T-cell (primary cell): ENCODE results near the gene GRID2. TPM values are rescaled to one million over a fixed set of nuclear protein-coding genes. Genes with fewer than 3 reads are reported as not detected.

ENCODE experiments used
- ATAC-seq, 4 experiments: fragments of 200-7000 bp in 3 of 4; fragments of 150-1000 bp in 1 of 4; cut with Tn5 transposase; replicated peaks in 1 of 4; 1 replicate in 3 of 4; 2 replicates in 1 of 4; pipeline ENCODE4 v1.10.0; 2021; ENCODE audit warnings: moderate library complexity in 3 of 4, mild to moderate bottlenecking in 2 of 4, moderate number of reproducible peaks in 1 of 4
- CTCF ChIA-PET, 2 donors: fragments of 300-600 bp; sonication (Branson Sonifier 250); formaldehyde crosslinking; loops; one replicate each; lab custom pipeline; 2022; ENCODE audit warnings: antibody characterized with exemption in 2 of 2; lab: Charles Lee
- POLR2A ChIA-PET, 2 donors: fragments of 300-600 bp; sonication (Branson Sonifier 250); formaldehyde crosslinking; loops; one replicate each; lab custom pipeline; 2022; ENCODE audit warnings: antibody characterized with exemption in 2 of 2; lab: Charles Lee
- DNase-seq, 35 experiments: peaks; one replicate each; pipeline versions ENCODE4 v3.0.0 to v3.0.0-alpha.2; 2013 to 2023
- H3K27ac ChIP-seq: one replicate; pipeline ENCODE4 v1.5.1; 2013; ENCODE audit warnings: low read length
- H3K27me3 ChIP-seq, 2 experiments: replicated peaks in 1 of 2; 1 replicate in 1 of 2; 2 replicates in 1 of 2; pipeline versions ENCODE4 v1.6.1 to v1.7.0; 2013; ENCODE audit warnings: low read length in 1 of 2, mixed read lengths in 1 of 2; ENCODE audit not compliant: control insufficient read depth in 2 of 2, insufficient read depth in 2 of 2; ENCODE audit errors: extremely low read depth in 1 of 2
- H3K36me3 ChIP-seq, 2 donors: 1 replicate in 1 of 2; 2 replicates in 1 of 2; pipeline versions ENCODE4 v1.6.1 to v1.7.0; 2013; ENCODE audit warnings: low read length in 1 of 2; ENCODE audit not compliant: control insufficient read depth in 2 of 2, insufficient read depth in 1 of 2; ENCODE audit errors: extremely low read depth in 1 of 2
- H3K4me1 ChIP-seq, 2 experiments: 1 replicate in 1 of 2; 2 replicates in 1 of 2; pipeline versions ENCODE4 v1.6.1 to v1.7.0; 2013; ENCODE audit warnings: low read length in 2 of 2, mixed read lengths in 1 of 2; ENCODE audit not compliant: insufficient read depth in 2 of 2, control insufficient read depth in 1 of 2; ENCODE audit errors: extremely low read depth in 1 of 2
- H3K4me3 ChIP-seq, 2 donors: 1 replicate in 1 of 2; 2 replicates in 1 of 2; pipeline versions ENCODE4 v1.5.1 to v1.7.0; 2013; ENCODE audit warnings: mild to moderate bottlenecking in 2 of 2, low read length in 1 of 2, moderate library complexity in 1 of 2; ENCODE audit not compliant: control insufficient read depth in 1 of 2; ENCODE audit errors: extremely low read depth in 1 of 2
- H3K9me3 ChIP-seq: 2 replicates; pipeline ENCODE4 v1.7.0; 2013
- H3K27ac Mint-ChIP-seq, 2 donors: one replicate each; pipeline ENCODE4 v1.8.0; 2020 to 2021; ENCODE audit warnings: mild to moderate bottlenecking in 2 of 2, mixed read lengths in 2 of 2
- H3K27me3 Mint-ChIP-seq, 2 donors: one replicate each; pipeline ENCODE4 v1.8.0; 2021 to 2022; ENCODE audit warnings: mixed read lengths in 2 of 2
- H3K36me3 Mint-ChIP-seq: one replicate; pipeline ENCODE4 v1.8.0; 2021; ENCODE audit warnings: mixed read lengths
- H3K4me1 Mint-ChIP-seq, 3 donors: one replicate each; pipeline ENCODE4 v1.8.0; 2020 to 2022; ENCODE audit warnings: mixed read lengths in 3 of 3, mild to moderate bottlenecking in 1 of 3
- H3K4me3 Mint-ChIP-seq, 3 donors: one replicate each; pipeline ENCODE4 v1.8.0; 2020 to 2022; ENCODE audit warnings: mild to moderate bottlenecking in 3 of 3, mixed read lengths in 3 of 3, moderate library complexity in 3 of 3
- H3K9me3 Mint-ChIP-seq, 3 donors: one replicate each; pipeline ENCODE4 v1.8.0; 2020 to 2022; ENCODE audit warnings: mixed read lengths in 3 of 3
- WGBS: methylation state at CpG from one replicate; pipeline ENCODE4 v1.1.5; 2013; ENCODE audit warnings: missing lambda C conversion rate; ENCODE audit not compliant: insufficient coverage; 5-methylcytosine and 5-hydroxymethylcytosine counted together
- total RNA-seq, 35 experiments: library from RNA in 6 of 35; stranded (reverse) in 6 of 35; fragments of 120-200 nt in 1 of 35; gene quantifications; one replicate each; pipeline versions ENCODE4 v1.2.1 to v1.2.4 and lab custom pipeline; 2013 to 2026

GRID2 gene
- total RNA-seq, 5 donors from 2014 or later (not counting 1 experiment from before 2014, with no cell fraction given), result 0.13 to 0.18 TPM; not detected in 3

DNA sequence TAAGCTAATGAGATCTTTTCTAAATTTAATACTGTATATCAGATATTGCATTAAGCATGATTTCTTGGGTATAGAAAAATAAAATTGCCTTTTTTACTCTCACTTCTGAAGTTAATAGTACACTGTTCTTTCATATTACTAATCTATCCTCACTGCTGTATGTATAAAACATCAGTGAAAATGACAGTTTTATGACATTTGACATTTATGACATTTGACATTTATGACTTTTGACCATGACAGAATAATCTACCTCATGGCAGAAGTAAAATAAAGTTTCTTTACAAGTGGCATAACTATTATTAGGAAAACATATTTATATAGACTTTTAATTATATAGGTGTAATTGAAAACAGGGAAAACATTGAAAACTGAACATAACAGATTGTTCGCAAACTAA is 13.3 kb downstream of the GRID2 start:
- H3K9me3 ChIP-seq, result no peaks in the 10 kb centered on the region
- H3K27me3 ChIP-seq, result no peaks in the 10 kb centered on the region
- POLR2A ChIA-PET, result no interaction called here
- DNase-seq (no peak), ATAC-seq (no peak)
- no peaks in the 10 kb centered on the region for H3K27me3 Mint-ChIP-seq
- no CpG with 5 or more reads among the region's 1 CpG for WGBS
- no peak overlapping the region for H3K27ac Mint-ChIP-seq
- no peaks in the 10 kb centered on the region for H3K4me1 Mint-ChIP-seq
- CTCF ChIA-PET, result interaction anchor here in 1 of 2 donors (0.6 kb wide), 1 partner anchor 47 kb away, joined by 5 read pairs; no protein-coding TSS in a partner anchor
- no peak overlapping the region for H3K4me3 ChIP-seq
- H3K36me3 Mint-ChIP-seq, result no peaks in the 10 kb centered on the region
- no peaks in the 10 kb centered on the region for H3K4me1 ChIP-seq
- H3K27ac ChIP-seq, result no peak overlapping the region
- no peak overlapping the region for H3K4me3 Mint-ChIP-seq
- no peaks in the 10 kb centered on the region for H3K36me3 ChIP-seq
- peaks cover 0 to 6% (median 2%) of the 10 kb centered on the region in 3 donors for H3K9me3 Mint-ChIP-seq

DNA sequence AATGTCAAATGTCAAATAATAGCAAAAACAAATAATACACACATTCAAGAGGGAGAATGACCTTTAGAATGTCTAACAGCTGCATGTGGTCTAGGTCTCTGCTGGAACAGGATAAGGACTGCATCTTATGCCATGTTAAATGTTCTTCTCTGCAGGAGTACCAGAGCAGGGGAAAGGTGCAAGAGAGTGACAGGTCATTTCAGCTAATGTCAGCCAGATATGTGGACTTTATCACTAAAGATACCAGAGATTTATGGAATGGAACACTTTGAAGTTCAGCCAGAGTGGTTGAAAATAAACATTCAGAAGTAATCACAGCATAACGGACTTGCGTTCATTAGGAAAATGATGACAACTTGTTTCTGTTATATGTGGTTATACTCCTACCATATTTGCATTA is 24.3 kb downstream of the GRID2 start:
- H3K27me3 Mint-ChIP-seq, result no peaks in the 10 kb centered on the region
- H3K9me3 ChIP-seq, result no peaks in the 10 kb centered on the region
- DNase-seq (no peak), ATAC-seq (no peak)
- no CpG with 5 or more reads among the region's 2 CpGs for WGBS
- H3K9me3 Mint-ChIP-seq, result peaks cover 4% of the 10 kb centered on the region in 3 donors
- H3K27ac Mint-ChIP-seq, result no peak overlapping the region
- no peaks in the 10 kb centered on the region for H3K36me3 ChIP-seq
- no peaks in the 10 kb centered on the region for H3K4me1 Mint-ChIP-seq
- no peak overlapping the region for H3K27ac ChIP-seq
- no peaks in the 10 kb centered on the region for H3K27me3 ChIP-seq
- H3K4me3 ChIP-seq, result no peak overlapping the region
- H3K36me3 Mint-ChIP-seq, result no peaks in the 10 kb centered on the region
- no peaks in the 10 kb centered on the region for H3K4me1 ChIP-seq
- no peak overlapping the region for H3K4me3 Mint-ChIP-seq
- ChIA-PET POLR2A (no interaction called here), CTCF (no interaction called here)

DNA sequence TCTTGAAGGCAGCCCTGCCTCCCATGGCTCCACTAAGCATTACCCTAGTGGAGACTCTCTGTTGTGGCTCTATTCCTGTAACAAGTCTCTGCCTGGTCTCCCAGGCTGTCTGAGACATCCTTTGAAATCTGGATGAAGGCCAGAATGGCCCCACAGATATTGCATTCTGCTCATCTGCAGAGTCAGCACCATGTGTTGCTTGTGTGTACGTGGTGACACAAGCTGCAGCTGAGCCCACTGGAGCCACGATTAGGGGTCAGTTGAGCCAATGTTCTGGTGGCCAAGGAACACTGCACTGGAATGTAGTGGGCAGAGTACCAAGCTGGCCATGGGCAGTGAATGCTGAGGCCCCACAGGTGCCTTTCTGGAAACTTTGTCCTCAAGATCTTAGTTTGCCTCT is 29.2 kb downstream of the GRID2 start:
- Histone ChIP-seq H3K4me3 (no peak overlapping the region), H3K9me3 (no peaks in the 10 kb centered on the region), H3K4me1 (no peaks in the 10 kb centered on the region), H3K27ac (no peak overlapping the region), H3K36me3 (no peaks in the 10 kb centered on the region), H3K27me3 (no peaks in the 10 kb centered on the region)
- Mint-ChIP-seq H3K9me3 (peaks cover 6 to 18% (median 7%) of the 10 kb centered on the region in 3 donors), H3K27ac (no peak overlapping the region), H3K27me3 (no peaks in the 10 kb centered on the region), H3K4me1 (no peaks in the 10 kb centered on the region), H3K4me3 (no peak overlapping the region), H3K36me3 (no peaks in the 10 kb centered on the region)
- ChIA-PET CTCF (no interaction called here), POLR2A (no interaction called here)
- no peak for ATAC-seq
- DNase-seq, result no peak
- WGBS, result 54% methylated on average over 2 of the region's 2 CpGs

DNA sequence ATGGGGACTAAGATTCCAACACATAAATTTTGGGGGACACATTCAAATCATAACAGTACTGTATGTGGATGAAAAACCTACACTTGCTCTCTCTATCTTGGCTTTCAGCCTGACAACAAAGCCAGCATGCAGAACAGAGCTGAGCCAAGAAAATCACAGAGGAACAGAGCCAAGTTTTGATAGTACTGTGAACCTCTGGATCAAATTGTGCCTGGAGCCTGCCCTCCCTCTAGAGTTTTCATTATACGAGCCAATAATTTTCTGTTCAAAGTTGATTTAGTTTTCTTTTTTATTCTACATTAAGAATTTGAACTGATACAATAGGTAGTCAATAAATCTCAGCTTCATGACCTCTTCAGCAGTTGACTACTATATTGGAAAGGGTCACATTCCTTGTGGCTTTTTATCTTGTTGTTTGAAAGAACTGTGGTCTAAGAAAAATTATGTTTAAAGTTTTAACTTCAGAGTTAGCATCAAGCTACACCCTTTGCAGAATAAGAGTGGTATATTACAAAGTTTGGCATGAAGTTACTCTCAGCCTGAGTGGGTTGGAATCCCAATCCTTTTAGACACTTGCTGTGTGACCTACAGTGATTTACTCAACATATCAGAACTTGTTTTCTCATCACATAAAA is 31.1 kb downstream of the GRID2 start:
- Histone ChIP-seq H3K4me1 (no peaks in the 10 kb centered on the region), H3K4me3 (no peak overlapping the region), H3K27me3 (no peaks in the 10 kb centered on the region), H3K36me3 (no peaks in the 10 kb centered on the region), H3K27ac (no peak overlapping the region), H3K9me3 (no peaks in the 10 kb centered on the region)
- no peak for ATAC-seq
- Mint-ChIP-seq H3K4me1 (no peaks in the 10 kb centered on the region), H3K27me3 (no peaks in the 10 kb centered on the region), H3K36me3 (no peaks in the 10 kb centered on the region), H3K9me3 (peaks cover 2 to 13% (median 6%) of the 10 kb centered on the region in 3 donors), H3K4me3 (no peak overlapping the region), H3K27ac (no peak overlapping the region)
- POLR2A ChIA-PET, result no interaction called here
- no peak for DNase-seq
- CTCF ChIA-PET, result no interaction called here
- no CpG with 5 or more reads among the region's 1 CpG for WGBS

DNA sequence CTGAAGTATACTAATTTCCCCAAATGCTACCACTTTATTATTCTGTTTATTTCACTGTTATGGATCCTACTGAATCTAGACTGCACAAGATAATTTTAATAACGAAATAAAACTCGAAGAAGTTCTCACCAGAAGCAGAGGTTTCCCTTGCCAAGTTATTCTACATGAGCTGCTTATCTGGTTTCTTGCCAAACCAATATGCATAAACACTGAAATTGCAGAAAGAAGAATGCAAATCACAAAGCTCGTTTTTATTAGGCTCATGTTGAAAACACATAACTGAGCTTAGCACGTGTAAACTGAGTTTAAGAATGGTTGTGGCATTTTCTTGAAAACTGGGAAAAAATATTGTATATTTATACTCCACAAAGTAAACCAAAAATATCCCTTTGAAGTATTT is 35.9 kb downstream of the GRID2 start:
- Mint-ChIP-seq H3K27ac (no peak overlapping the region), H3K4me1 (no peaks in the 10 kb centered on the region), H3K9me3 (peaks cover 0 to 4% (median 4%) of the 10 kb centered on the region in 3 donors), H3K36me3 (no peaks in the 10 kb centered on the region), H3K27me3 (no peaks in the 10 kb centered on the region), H3K4me3 (no peak overlapping the region)
- WGBS, result 93% methylated on average over 2 of the region's 4 CpGs
- H3K4me1 ChIP-seq, result no peaks in the 10 kb centered on the region
- ChIA-PET CTCF (no interaction called here), POLR2A (no interaction called here)
- no peaks in the 10 kb centered on the region for H3K9me3 ChIP-seq
- H3K27ac ChIP-seq, result no peak overlapping the region
- ATAC-seq (no peak), DNase-seq (no peak)
- no peak overlapping the region for H3K4me3 ChIP-seq
- H3K36me3 ChIP-seq, result no peaks in the 10 kb centered on the region
- H3K27me3 ChIP-seq, result no peaks in the 10 kb centered on the region

DNA sequence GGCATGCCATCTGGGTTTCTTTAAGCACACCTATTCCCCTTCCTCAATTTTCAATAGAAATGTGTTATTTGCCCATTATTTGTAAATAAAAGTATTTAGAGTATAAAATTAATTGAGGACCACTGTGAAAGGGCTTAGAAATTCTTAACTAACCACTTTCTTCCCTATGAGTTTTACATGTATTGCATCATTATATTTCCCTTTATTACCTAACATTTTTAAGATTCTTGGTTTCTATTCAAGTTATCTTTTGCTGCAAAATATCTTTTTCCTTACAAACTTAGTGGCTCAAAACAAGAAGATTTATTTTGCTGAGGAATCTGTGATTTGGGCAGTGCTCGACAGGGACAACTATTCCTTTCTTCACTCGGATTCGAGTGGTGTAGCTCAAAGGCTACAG is 40.5 kb downstream of the GRID2 start:
- POLR2A ChIA-PET, result no interaction called here
- Histone ChIP-seq H3K36me3 (no peaks in the 10 kb centered on the region), H3K4me3 (no peak overlapping the region), H3K4me1 (no peaks in the 10 kb centered on the region), H3K27me3 (no peaks in the 10 kb centered on the region), H3K9me3 (no peaks in the 10 kb centered on the region), H3K27ac (no peak overlapping the region)
- ATAC-seq (no peak), DNase-seq (no peak)
- no peaks in the 10 kb centered on the region for H3K36me3 Mint-ChIP-seq
- no peak overlapping the region for H3K4me3 Mint-ChIP-seq
- WGBS, result 90% methylated on average over 2 of the region's 3 CpGs
- CTCF ChIA-PET, result no interaction called here
- no peak overlapping the region for H3K27ac Mint-ChIP-seq
- peaks cover 0 to 4% (median 2%) of the 10 kb centered on the region in 3 donors for H3K9me3 Mint-ChIP-seq
- no peaks in the 10 kb centered on the region for H3K27me3 Mint-ChIP-seq
- no peaks in the 10 kb centered on the region for H3K4me1 Mint-ChIP-seq

GRCh38 chr4:92346289-92346688 is 42.5 kb downstream of the GRID2 start:
- DNase-seq, result no peak
- ATAC-seq, result no peak
- Mint-ChIP-seq H3K36me3 (no peaks in the 10 kb centered on the region), H3K4me3 (no peak overlapping the region), H3K9me3 (peaks cover 0 to 2% (median 0%) of the 10 kb centered on the region in 3 donors), H3K4me1 (no peaks in the 10 kb centered on the region), H3K27ac (no peak overlapping the region), H3K27me3 (no peaks in the 10 kb centered on the region)
- no peaks in the 10 kb centered on the region for H3K36me3 ChIP-seq
- no peak overlapping the region for H3K4me3 ChIP-seq
- H3K27ac ChIP-seq, result no peak overlapping the region
- H3K9me3 ChIP-seq, result no peaks in the 10 kb centered on the region
- H3K27me3 ChIP-seq, result no peaks in the 10 kb centered on the region
- CTCF ChIA-PET, result no interaction called here
- 75% methylated on average over 1 of the region's 3 CpGs for WGBS
- no peaks in the 10 kb centered on the region for H3K4me1 ChIP-seq
- POLR2A ChIA-PET, result no interaction called here
